Stomach (tissue), 19 donors: ENCODE results near the gene TMEM88. TPM values are rescaled to one million over a fixed set of nuclear protein-coding genes. Genes with fewer than 3 reads are reported as not detected.

Experiments
- DNase-seq, 2 donors: peaks; one replicate each; pipeline versions ENCODE4 v3.0.0 to v3.0.0-alpha.2; 2013 to 2019
- H3K27ac ChIP-seq, 5 donors: fragments of 200-600 bp in 4 of 5; sonication (generic) in 4 of 5; one replicate each; pipeline ENCODE4 v1.5.1; 2013 to 2019; ENCODE audit warnings: mild to moderate bottlenecking in 1 of 5, moderate library complexity in 1 of 5
- H3K27me3 ChIP-seq, 3 donors: fragments of 200-600 bp; sonication (generic); one replicate each; pipeline ENCODE4 v1.5.1; 2017 to 2019; ENCODE audit warnings: mixed run types in 1 of 3
- H3K36me3 ChIP-seq, 4 donors: fragments of 200-600 bp; sonication (generic); 1 replicate in 3 of 4; 2 replicates in 1 of 4; pipeline ENCODE4 v1.5.1; 2016 to 2019
- H3K4me1 ChIP-seq, 4 donors: fragments of 200-600 bp; sonication (generic); one replicate each; pipeline ENCODE4 v1.5.1; 2016 to 2019
- H3K4me3 ChIP-seq, 4 donors: fragments of 200-600 bp; sonication (generic) in 3 of 4; one replicate each; pipeline ENCODE4 v1.5.1; 2016 to 2019; ENCODE audit warnings: mild to moderate bottlenecking in 1 of 4
- H3K9me3 ChIP-seq, 4 donors: fragments of 200-600 bp; sonication (generic); one replicate each; pipeline ENCODE4 v1.5.1; 2016 to 2019
- CTCF ChIP-seq, 7 experiments: fragments of 450-650 bp in 4 of 7; fragments of 200-600 bp in 3 of 7; sonication (generic) in 3 of 7; IDR thresholded peaks; one replicate each; pipeline ENCODE4 v1.5.1; 2016 to 2019; ENCODE audit warnings: antibody characterized with exemption in 7 of 7, control low read depth in 2 of 7, mild to moderate bottlenecking in 1 of 7
- EP300 ChIP-seq: sonication (generic); formaldehyde crosslinking; IDR thresholded peaks from one replicate; pipeline ENCODE4 v1.6.1; 2017; ENCODE audit warnings: antibody characterized with exemption
- POLR2A ChIP-seq, 4 donors: fragments of 450-650 bp; IDR thresholded peaks; one replicate each; pipeline ENCODE4 v1.6.1; 2016; ENCODE audit warnings: antibody characterized with exemption in 4 of 4, control low read depth in 2 of 4, mild to moderate bottlenecking in 1 of 4, moderate library complexity in 1 of 4
- POLR2AphosphoS5 ChIP-seq, 3 donors: sonication (generic); formaldehyde crosslinking; IDR thresholded peaks; one replicate each; pipeline ENCODE4 v1.6.1; 2016; ENCODE audit warnings: antibody characterized with exemption in 3 of 3
- WGBS, 5 donors: extraction: QIAGEN DNeasy Blood & Tissue Kit in 3 of 5; methylation state at CpG; one replicate each; pipeline versions ENCODE4 v1.1.5 to v1.1.7; 2013 to 2018; 5-methylcytosine and 5-hydroxymethylcytosine counted together
- intact Hi-C: fragments of 100-400 bp; cut with DNase I; formaldehyde crosslinking; loops from one replicate; pipeline ENCODE4 v1.15.1; 2023; ENCODE audit warnings: low total_unique reads
- long read RNA-seq, 10 donors: transcript quantifications; one replicate each; lab custom pipeline, GENCODE V29; 2026
- polyA plus RNA-seq, 3 donors: library from polyadenylated mRNA; stranded (reverse); fragments of 200-250 nt; gene quantifications; one replicate each; pipeline ENCODE4 v1.2.3, GENCODE V29; 2013
- total RNA-seq, 5 donors: library from RNA; depleted of rRNA; stranded (reverse); fragments of >200 nt; gene quantifications; one replicate each; pipeline versions ENCODE4 v1.1.0 to v1.2.3, GENCODE V29; 2014 to 2016
- donor health status: healthy with polysubstance abuse.
- donor health status: Bipolar disorder and iron deficiency.
- donor health status: healthy.

TMEM88 gene
- total RNA-seq = 1 to 10 TPM in 3 of 5 donors, not detected in 2; 1.8 to 3.8 (median 3.5) TPM
- polyA plus RNA-seq = 10 to 100 TPM; 17.0 to 36.0 (median 17.4) TPM
- long read RNA-seq, donor 1, partial matches to known transcripts = 0 of 4 reads
- long read RNA-seq, donor 1, other reads (novel, unspliced or antisense) = 0 of 4 reads
- long read RNA-seq, donor 2, transcript TMEM88-201 (2 exons, 875 nt) = major isoform, 6 of 8 reads
- long read RNA-seq, donor 2, partial matches to known transcripts = 0 of 8 reads
- long read RNA-seq, donor 2, other reads (novel, unspliced or antisense) = 0 of 8 reads
- long read RNA-seq, donor 3, partial matches to known transcripts = 0 of 1 reads
- long read RNA-seq, donor 3, other reads (novel, unspliced or antisense) = 0 of 1 reads
- long read RNA-seq, donor 4, partial matches to known transcripts = 0 of 1 reads
- long read RNA-seq, donor 4, other reads (novel, unspliced or antisense) = 0 of 1 reads
- long read RNA-seq, donor 5, partial matches to known transcripts = 0 of 6 reads
- long read RNA-seq, donor 5, other reads (novel, unspliced or antisense) = 0 of 6 reads
- long read RNA-seq, donor 6, transcript TMEM88-202 (2 exons, 510 nt) = major isoform, 8 of 13 reads
- long read RNA-seq, donor 6, transcript TMEM88-201 (2 exons, 875 nt) = minor isoform, 5 of 13 reads
- long read RNA-seq, donor 6, partial matches to known transcripts = 0 of 13 reads
- long read RNA-seq, donor 6, other reads (novel, unspliced or antisense) = 0 of 13 reads
- long read RNA-seq, donor 7, partial matches to known transcripts = 0 of 6 reads
- long read RNA-seq, donor 7, other reads (novel, unspliced or antisense) = 0 of 6 reads
- long read RNA-seq, donor 8, partial matches to known transcripts = 0 of 2 reads
- long read RNA-seq, donor 8, other reads (novel, unspliced or antisense) = 0 of 2 reads
- long read RNA-seq, donor 9, partial matches to known transcripts = 0 of 4 reads
- long read RNA-seq, donor 9, other reads (novel, unspliced or antisense) = 0 of 4 reads
- long read RNA-seq, donor 10, partial matches to known transcripts = 0 of 2 reads
- long read RNA-seq, donor 10, other reads (novel, unspliced or antisense) = 0 of 2 reads

- 64 to 75% (median 72%) methylated on average over 44 to 57 of the region's 57 CpGs for WGBS, 5 donors
- Histone ChIP-seq H3K36me3 (peaks cover 35 to 61% (median 47%) of the 10 kb centered on the region in 4 donors), H3K27ac (peak within 1 kb of the TSS; percentile 93 to 96 (median 94)), H3K9me3 (no peaks in the 10 kb centered on the region), H3K4me1 (peaks cover 42 to 69% (median 55%) of the 10 kb centered on the region in 4 donors), H3K4me3 (peak within 1 kb of the TSS; percentile 64 to 77 (median 68)), H3K27me3 (no peaks in the 10 kb centered on the region)
- TF ChIP-seq CTCF (IDR thresholded peaks at IDR 0.05) (no peak), POLR2AphosphoS5 (IDR thresholded peaks at IDR 0.05) (no peak), POLR2A (IDR thresholded peaks at IDR 0.05) (no peak), EP300 (no peak)
- intact Hi-C loops = loop anchor here (10.0 kb wide), 1 partner anchor 110 kb away; no protein-coding TSS in a partner anchor
- peak in 1 of 2 donors; percentile 51 for DNase-seq
Observed at GRCh38 chr17:7854851-7855659, at the start of gene TMEM88. Gene TMEM88 (plus strand): TSS chr17:7855066. CDS start chr17:7855075, 9 bp downstream.

GRCh38 chr17:7806587-7806986 is 48.3 kb upstream of the TMEM88 start:
- peaks cover 0 to 49% (median 3%) of the 10 kb centered on the region in 3 donors for H3K27me3 ChIP-seq
- no peak overlapping the region for H3K4me3 ChIP-seq
- H3K4me1 ChIP-seq = peaks cover 0 to 8% (median 3%) of the 10 kb centered on the region in 4 donors
- no peak overlapping the region for H3K27ac ChIP-seq
- TF ChIP-seq CTCF (IDR thresholded peaks at IDR 0.05) = no peak
- TF ChIP-seq POLR2AphosphoS5 (IDR thresholded peaks at IDR 0.05) = no peak
- H3K36me3 ChIP-seq = no peaks in the 10 kb centered on the region
- WGBS, 5 donors = 79 to 87% (median 82%) methylated on average over 6 of the region's 6 CpGs
- no peak for DNase-seq
- intact Hi-C loops = no loop called here
- no peaks in the 10 kb centered on the region for H3K9me3 ChIP-seq

- 79 to 93% (median 88%) methylated on average over 20 to 21 of the region's 21 CpGs for WGBS, 5 donors
- H3K27ac ChIP-seq = no peak overlapping the region
- TF ChIP-seq POLR2AphosphoS5 (IDR thresholded peaks at IDR 0.05) (no peak), EP300 (no peak), POLR2A (IDR thresholded peaks at IDR 0.05) (no peak), CTCF (IDR thresholded peaks at IDR 0.05) (no peak)
Observed at GRCh38 chr17:7807206-7807605, 47.7 kb upstream of the TMEM88 start.

More at GRCh38 chr17:7807206-7807605, 47.7 kb upstream of the TMEM88 start:
- no peak for DNase-seq
- H3K36me3 ChIP-seq = no peaks in the 10 kb centered on the region
- no peaks in the 10 kb centered on the region for H3K9me3 ChIP-seq
- no peak overlapping the region for H3K4me3 ChIP-seq
- H3K27me3 ChIP-seq = peaks cover 0 to 49% (median 3%) of the 10 kb centered on the region in 3 donors
- peaks cover 0 to 8% (median 3%) of the 10 kb centered on the region in 4 donors for H3K4me1 ChIP-seq
- intact Hi-C loops = no loop called here
